K562 (cell line): ENCODE data around the gene ADGRG1. TPM values are rescaled to one million over a fixed set of nuclear protein-coding genes. Genes with fewer than 3 reads are reported as not detected.

Experiments used
- BCL6 ChIP-seq: fragments of 250-450 bp; sonication (Bioruptor Pico); IDR thresholded peaks from 2 replicates; pipeline ENCODE4 v1.4.0; 2020
- BRCA1 ChIP-seq, 2 experiments: fragments of 450-650 bp in 1 of 2; sonication (generic) in 1 of 2; formaldehyde crosslinking in 1 of 2; IDR thresholded peaks; 2 replicates each; pipeline versions ENCODE4 v1.5.0 to v1.6.1; 2017 to 2020; ENCODE audit warnings: mild to moderate bottlenecking in 1 of 2, missing genetic modification reagents in 1 of 2
- CHD2 ChIP-seq: IDR thresholded peaks from 2 replicates; pipeline ENCODE4 v1.6.1; 2011; ENCODE audit warnings: low read depth, low read length
- FOXA1 ChIP-seq: fragments of 450-650 bp; IDR thresholded peaks from 2 replicates; pipeline ENCODE4 v1.6.1; 2016; ENCODE audit warnings: mild to moderate bottlenecking, borderline replicate concordance
- MYBL2 ChIP-seq, 2 experiments: fragments of 450-650 bp in 1 of 2; sonication (generic) in 1 of 2; formaldehyde crosslinking in 1 of 2; IDR thresholded peaks; 2 replicates each; pipeline versions ENCODE4 v1.6.1 to v1.8.1; 2017 to 2022; ENCODE audit warnings: borderline replicate concordance in 1 of 2, inconsistent platforms in 1 of 2, low read depth in 1 of 2, mild to moderate bottlenecking in 1 of 2, missing genetic modification reagents in 1 of 2, moderate library complexity in 1 of 2
- POLR2B ChIP-seq: fragments of 450-650 bp; IDR thresholded peaks from 2 replicates; pipeline ENCODE4 v1.6.1; 2018; ENCODE audit warnings: low read depth; ENCODE audit not compliant: partially characterized antibody
- POLR3G ChIP-seq: IDR thresholded peaks from 2 replicates; pipeline ENCODE4 v1.6.1; 2011; ENCODE audit not compliant: insufficient read length, insufficient replicate concordance; ENCODE audit errors: extremely low read depth
- RB1 ChIP-seq: fragments of 450-650 bp; IDR thresholded peaks from 2 replicates; pipeline ENCODE4 v1.6.1; 2017; ENCODE audit warnings: low read depth, mild to moderate bottlenecking
- RCOR1 ChIP-seq, 2 experiments: IDR thresholded peaks; 2 replicates each; pipeline ENCODE4 v1.6.1; 2012; ENCODE audit warnings: low read depth in 2 of 2, low read length in 2 of 2, borderline replicate concordance in 1 of 2, improper control_type of control experiment in 1 of 2
- RNF2 ChIP-seq: sonication (generic); IDR thresholded peaks from 2 replicates; pipeline ENCODE4 v1.6.1; 2016
- SIN3A ChIP-seq, 2 experiments: fragments of 150-350 bp in 1 of 2; IDR thresholded peaks; 2 replicates each; pipeline ENCODE4 v1.6.1; 2011 to 2016; ENCODE audit warnings: borderline replicate concordance in 2 of 2, low read depth in 2 of 2, low read length in 2 of 2, mild to moderate bottlenecking in 2 of 2, moderate library complexity in 2 of 2; ENCODE audit not compliant: control insufficient read depth in 1 of 2
- SMAD3 ChIP-seq: fragments of 450-650 bp; formaldehyde crosslinking; conservative IDR thresholded peaks from 2 replicates; pipeline ENCODE4 v1.4.0; 2020; ENCODE audit warnings: mild to moderate bottlenecking
- SOX6 ChIP-seq: fragments of 450-650 bp; IDR thresholded peaks from 2 replicates; pipeline ENCODE4 v1.6.1; 2014; ENCODE audit warnings: mild to moderate bottlenecking
- SUPT5H ChIP-seq: fragments of 450-650 bp; IDR thresholded peaks from 2 replicates; pipeline ENCODE4 v1.6.1; 2016
- YBX1 ChIP-seq: fragments of 450-650 bp; IDR thresholded peaks from 2 replicates; pipeline ENCODE4 v1.7.1; 2016; ENCODE audit warnings: mild to moderate bottlenecking
- ZFX ChIP-seq: sonication (generic); formaldehyde crosslinking; IDR thresholded peaks from 2 replicates; pipeline ENCODE4 v1.8.0; 2022; ENCODE audit warnings: mild to moderate bottlenecking, missing genetic modification reagents, moderate library complexity
- ZNF354B ChIP-seq: fragments of 250-450 bp; sonication (Bioruptor Pico); IDR thresholded peaks from 2 replicates; pipeline ENCODE4 v1.4.0; 2020
- ZNF408 ChIP-seq: fragments of 250-450 bp; sonication (Bioruptor Pico); IDR thresholded peaks from 2 replicates; pipeline ENCODE4 v1.4.0; 2020; ENCODE audit warnings: low read depth, mild to moderate bottlenecking, moderate library complexity
- polyA plus RNA-seq, 8 experiments: library from polyadenylated mRNA; depleted of rRNA in 4 of 8; stranded (reverse) in 5 of 8; unstranded in 3 of 8; fragments of >200 nt; fragmentation: Nextera tagmentation in 2 of 8; fragmentation: Illumina TruSeq in 1 of 8; extraction: Ambion mirVana in 2 of 8; extraction: Trizol in 1 of 8; gene quantifications; 2 replicates each; pipeline versions ENCODE4 v1.2.1 to v1.2.3, GENCODE V29; 2011 to 2014; ENCODE audit warnings: inconsistent platforms in 1 of 8, missing spikeins in 1 of 8
- total RNA-seq, 7 experiments: library from RNA; depleted of rRNA in 6 of 7; stranded (reverse); fragments of >200 nt in 6 of 7; fragmentation: Illumina TruSeq in 2 of 7; extraction: Trizol in 2 of 7; gene quantifications; 2 replicates each; pipeline versions ENCODE4 v1.2.1 to v1.2.3, GENCODE V29; 2011 to 2021; ENCODE audit warnings: low replicate concordance in 1 of 7
- TF ChIP-seq, protein P1 (sequence below): sonication (generic); formaldehyde crosslinking; IDR thresholded peaks from 2 replicates; pipeline ENCODE4 v1.8.0; 2023; ENCODE audit warnings: missing genetic modification reagents, mild to moderate bottlenecking, borderline replicate concordance
- TF ChIP-seq, protein P2 (sequence below): sonication (generic); formaldehyde crosslinking; IDR thresholded peaks from 2 replicates; pipeline ENCODE4 v1.8.1; 2023; ENCODE audit warnings: mild to moderate bottlenecking, missing genetic modification reagents, moderate library complexity
- TF ChIP-seq, protein P3 (sequence below): fragments of 450-650 bp; IDR thresholded peaks from 2 replicates; pipeline ENCODE4 v1.6.1; 2018; ENCODE audit warnings: mild to moderate bottlenecking, low read depth; ENCODE audit not compliant: partially characterized antibody

ADGRG1 gene
- total and polyA plus RNA-seq, 9 of the 15 experiments (the other 6 are each of a cell fraction or from before 2014, with no cell fraction given): 0.04 to 0.31 (median 0.16) TPM; not detected in 6

DNA sequence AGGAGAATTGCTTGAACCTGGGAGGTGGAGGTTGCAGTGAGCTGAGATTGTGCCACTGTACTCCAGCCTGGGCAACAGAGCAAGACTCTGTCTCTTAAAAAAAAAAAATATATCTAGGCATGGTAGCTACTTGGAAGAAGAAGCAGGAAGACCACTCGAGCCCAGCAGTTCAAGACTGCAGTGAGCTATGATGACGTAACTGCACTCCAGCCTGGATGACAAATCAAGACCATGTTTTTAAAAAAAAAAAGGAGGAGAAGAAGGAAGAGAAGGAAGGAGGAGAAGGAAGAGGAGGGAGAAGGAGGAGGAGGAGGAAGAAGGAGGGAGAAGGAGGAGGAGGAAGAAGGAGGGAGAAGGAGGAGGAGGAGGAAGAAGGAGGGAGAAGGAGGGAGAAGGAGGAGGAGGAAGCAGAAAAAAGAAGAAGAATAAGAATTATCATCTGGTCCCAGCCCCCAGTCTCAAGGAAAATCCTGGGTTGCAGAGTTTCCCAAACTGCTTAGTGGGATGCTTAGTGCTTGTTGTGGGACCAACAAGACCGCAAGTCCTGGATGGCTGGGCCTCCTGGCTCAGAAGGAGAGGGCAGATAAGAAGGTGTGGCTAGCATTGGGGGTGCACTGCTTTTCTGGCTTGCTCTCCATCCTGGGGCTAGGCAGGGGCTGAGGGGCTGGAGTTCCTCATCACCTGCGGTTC is 62.5 kb downstream of the ADGRG1 start (continued):
- TF ChIP-seq, protein P1, sequence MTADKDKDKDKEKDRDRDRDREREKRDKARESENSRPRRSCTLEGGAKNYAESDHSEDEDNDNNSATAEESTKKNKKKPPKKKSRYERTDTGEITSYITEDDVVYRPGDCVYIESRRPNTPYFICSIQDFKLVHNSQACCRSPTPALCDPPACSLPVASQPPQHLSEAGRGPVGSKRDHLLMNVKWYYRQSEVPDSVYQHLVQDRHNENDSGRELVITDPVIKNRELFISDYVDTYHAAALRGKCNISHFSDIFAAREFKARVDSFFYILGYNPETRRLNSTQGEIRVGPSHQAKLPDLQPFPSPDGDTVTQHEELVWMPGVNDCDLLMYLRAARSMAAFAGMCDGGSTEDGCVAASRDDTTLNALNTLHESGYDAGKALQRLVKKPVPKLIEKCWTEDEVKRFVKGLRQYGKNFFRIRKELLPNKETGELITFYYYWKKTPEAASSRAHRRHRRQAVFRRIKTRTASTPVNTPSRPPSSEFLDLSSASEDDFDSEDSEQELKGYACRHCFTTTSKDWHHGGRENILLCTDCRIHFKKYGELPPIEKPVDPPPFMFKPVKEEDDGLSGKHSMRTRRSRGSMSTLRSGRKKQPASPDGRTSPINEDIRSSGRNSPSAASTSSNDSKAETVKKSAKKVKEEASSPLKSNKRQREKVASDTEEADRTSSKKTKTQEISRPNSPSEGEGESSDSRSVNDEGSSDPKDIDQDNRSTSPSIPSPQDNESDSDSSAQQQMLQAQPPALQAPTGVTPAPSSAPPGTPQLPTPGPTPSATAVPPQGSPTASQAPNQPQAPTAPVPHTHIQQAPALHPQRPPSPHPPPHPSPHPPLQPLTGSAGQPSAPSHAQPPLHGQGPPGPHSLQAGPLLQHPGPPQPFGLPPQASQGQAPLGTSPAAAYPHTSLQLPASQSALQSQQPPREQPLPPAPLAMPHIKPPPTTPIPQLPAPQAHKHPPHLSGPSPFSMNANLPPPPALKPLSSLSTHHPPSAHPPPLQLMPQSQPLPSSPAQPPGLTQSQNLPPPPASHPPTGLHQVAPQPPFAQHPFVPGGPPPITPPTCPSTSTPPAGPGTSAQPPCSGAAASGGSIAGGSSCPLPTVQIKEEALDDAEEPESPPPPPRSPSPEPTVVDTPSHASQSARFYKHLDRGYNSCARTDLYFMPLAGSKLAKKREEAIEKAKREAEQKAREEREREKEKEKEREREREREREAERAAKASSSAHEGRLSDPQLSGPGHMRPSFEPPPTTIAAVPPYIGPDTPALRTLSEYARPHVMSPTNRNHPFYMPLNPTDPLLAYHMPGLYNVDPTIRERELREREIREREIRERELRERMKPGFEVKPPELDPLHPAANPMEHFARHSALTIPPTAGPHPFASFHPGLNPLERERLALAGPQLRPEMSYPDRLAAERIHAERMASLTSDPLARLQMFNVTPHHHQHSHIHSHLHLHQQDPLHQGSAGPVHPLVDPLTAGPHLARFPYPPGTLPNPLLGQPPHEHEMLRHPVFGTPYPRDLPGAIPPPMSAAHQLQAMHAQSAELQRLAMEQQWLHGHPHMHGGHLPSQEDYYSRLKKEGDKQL: no peak
- TF ChIP-seq ZFX (no peak), RCOR1 (IDR thresholded peaks at IDR 0.05; ENCODE audit: borderline replicate concordance in 1 of 2, low read depth in 2 of 2, low read length in 2 of 2) (peak in 1 of 2 experiments; percentile 95; a peak in 3 of 4 replicates), CHD2 (no peak), FOXA1 (no peak), BRCA1 (IDR thresholded peaks at IDR 0.05) (no peak), BRCA1 (CRISPR knock-in tag; IDR thresholded peaks at IDR 0.05) (no peak), POLR2B (no peak), POLR3G (no peak), RNF2 (no peak), YBX1 (no peak), SUPT5H (no peak), MYBL2 (IDR thresholded peaks at IDR 0.05; ENCODE audit: low read depth) (no peak), MYBL2 (CRISPR knock-in tag; IDR thresholded peaks at IDR 0.05; ENCODE audit: borderline replicate concordance) (no peak), RB1 (no peak), SMAD3 (CRISPR knock-in tag) (no peak), SIN3A (IDR thresholded peaks at IDR 0.05; ENCODE audit: borderline replicate concordance in 2 of 2, control insufficient read depth in 1 of 2, low read depth in 2 of 2, low read length in 2 of 2) (no peak), ZNF354B (no peak), ZNF408 (no peak), SOX6 (peak; percentile 75; the same call in 1 of the 2 replicates), BCL6 (no peak)
- TF ChIP-seq, protein P2, sequence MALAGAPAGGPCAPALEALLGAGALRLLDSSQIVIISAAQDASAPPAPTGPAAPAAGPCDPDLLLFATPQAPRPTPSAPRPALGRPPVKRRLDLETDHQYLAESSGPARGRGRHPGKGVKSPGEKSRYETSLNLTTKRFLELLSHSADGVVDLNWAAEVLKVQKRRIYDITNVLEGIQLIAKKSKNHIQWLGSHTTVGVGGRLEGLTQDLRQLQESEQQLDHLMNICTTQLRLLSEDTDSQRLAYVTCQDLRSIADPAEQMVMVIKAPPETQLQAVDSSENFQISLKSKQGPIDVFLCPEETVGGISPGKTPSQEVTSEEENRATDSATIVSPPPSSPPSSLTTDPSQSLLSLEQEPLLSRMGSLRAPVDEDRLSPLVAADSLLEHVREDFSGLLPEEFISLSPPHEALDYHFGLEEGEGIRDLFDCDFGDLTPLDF (CRISPR knock-in tag): no peak
- TF ChIP-seq, protein P3, sequence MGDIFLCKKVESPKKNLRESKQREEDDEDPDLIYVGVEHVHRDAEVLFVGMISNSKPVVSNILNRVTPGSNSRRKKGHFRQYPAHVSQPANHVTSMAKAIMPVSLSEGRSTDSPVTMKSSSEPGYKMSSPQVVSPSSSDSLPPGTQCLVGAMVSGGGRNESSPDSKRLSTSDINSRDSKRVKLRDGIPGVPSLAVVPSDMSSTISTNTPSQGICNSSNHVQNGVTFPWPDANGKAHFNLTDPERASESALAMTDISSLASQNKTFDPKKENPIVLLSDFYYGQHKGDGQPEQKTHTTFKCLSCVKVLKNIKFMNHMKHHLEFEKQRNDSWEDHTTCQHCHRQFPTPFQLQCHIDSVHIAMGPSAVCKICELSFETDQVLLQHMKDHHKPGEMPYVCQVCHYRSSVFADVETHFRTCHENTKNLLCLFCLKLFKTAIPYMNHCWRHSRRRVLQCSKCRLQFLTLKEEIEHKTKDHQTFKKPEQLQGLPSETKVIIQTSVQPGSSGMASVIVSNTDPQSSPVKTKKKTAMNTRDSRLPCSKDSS: no peak
